CD4-positive, alpha-beta T cell treated with Interleukin-15 for 4 hours (primary cell): ENCODE measurements around the gene OR7C1.
"Not testable (repeated sequence)": the region's sequence is repeated elsewhere in the genome, so short reads cannot be mapped to it uniquely, and the experiment has no call there.

Experiments
- DNase-seq: peaks from one replicate; pipeline ENCODE4 v3.0.0-alpha.2; 2020; ENCODE audit warnings: low spot score

Gene OR7C1

DNA sequence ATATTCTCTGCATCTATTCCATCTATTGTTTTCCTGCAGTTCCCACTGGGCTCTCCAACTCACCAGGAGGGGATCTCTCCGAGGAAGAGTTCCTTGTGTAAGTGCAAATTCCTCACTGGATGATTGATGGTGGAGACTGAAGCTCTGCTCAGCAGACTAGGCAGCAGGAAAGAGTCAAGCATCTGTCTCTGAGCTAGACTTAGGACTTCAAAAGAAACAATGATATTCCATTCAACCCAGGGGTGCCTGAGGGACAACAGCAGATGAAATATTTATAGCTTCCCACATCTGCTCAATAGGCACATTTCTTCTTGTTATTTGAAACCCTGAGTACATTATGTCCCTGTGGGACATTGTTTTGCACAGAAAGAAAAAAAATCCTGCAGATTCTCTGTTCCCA lies at the start of gene OR7C1, which contains the start of gene OR7A5:
OR7C1 (minus strand) TSS at position 175 of the 400 bp plus-strand sequence. CDS start 35,049 bp downstream, outside the sequence.
OR7A5 (minus strand) TSS at position 175 of the 400 bp plus-strand sequence. CDS start 6,944 bp downstream, outside the sequence.
- no peak for DNase-seq

DNA sequence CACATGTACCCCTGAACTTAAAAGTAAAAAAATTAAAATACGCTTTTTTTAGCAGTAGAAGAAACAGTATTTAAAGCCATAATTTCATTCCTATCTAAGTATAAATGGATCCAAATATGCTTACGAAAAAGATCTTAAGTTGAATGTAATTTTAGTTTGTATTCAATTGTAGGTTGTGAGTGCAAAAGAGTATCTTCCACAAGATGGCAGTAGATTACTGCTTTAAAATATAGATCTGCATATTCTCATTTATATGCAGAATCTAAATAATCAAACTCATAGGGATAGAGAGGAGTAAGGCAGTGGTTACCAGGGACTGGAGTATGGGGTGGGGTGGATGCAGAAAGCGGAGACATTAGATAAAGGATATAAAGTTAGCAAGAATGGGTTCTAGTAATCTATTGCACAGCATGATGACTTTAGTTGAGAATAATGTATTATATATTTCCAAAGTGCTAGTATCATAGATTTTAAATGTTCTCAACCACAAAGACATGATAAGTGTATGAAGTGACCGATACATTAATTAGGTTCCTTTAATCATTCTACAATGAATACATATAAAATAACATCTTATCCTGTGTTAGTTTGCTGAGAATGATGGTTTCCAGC lies 36.7 kb upstream of the OR7C1 start:
- no peak for DNase-seq

DNA sequence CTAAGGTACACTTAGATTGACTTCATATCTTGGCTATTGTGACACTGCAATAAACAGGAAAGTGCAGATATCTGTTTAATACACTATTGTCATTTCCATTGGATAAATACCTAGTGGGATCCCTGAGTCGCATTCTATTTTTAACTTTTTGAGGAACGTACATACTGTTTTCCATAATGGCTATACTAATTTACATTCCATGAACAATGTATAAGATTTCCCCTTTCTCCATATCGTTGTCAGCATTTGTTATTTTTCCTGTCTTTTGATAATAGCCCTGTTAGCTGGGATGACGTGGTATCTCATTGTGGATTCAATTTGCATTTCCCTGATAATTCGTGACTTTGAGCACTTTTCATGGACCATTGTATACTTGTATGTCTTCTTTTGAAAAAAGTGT lies 33.5 kb upstream of the OR7C1 start:
- no peak for DNase-seq

DNA sequence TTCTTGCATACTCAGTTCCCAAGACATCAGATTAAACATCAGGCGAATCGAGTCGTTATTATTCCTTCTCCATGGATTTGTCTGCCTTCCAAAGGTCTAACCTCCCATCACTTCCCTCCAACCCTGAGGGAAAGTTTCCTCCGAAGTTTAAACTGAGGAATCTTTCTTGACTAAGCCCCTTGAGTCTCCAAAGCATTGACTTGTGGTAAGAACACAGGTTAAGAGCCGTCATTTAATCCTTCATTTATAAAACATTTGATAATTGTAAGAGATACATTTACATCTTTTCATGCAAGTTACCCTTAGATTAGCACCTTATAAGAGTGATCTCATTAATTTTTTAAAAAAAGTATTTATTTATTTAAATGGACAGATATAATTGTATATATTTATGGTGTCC lies 13.8 kb upstream of the OR7C1 start, which contains the start of gene OR7A10:
OR7A10 (minus strand) TSS at position 101 of the 400 bp plus-strand sequence. CDS start 7,045 bp downstream, outside the sequence.
- DNase-seq: no peak

DNA sequence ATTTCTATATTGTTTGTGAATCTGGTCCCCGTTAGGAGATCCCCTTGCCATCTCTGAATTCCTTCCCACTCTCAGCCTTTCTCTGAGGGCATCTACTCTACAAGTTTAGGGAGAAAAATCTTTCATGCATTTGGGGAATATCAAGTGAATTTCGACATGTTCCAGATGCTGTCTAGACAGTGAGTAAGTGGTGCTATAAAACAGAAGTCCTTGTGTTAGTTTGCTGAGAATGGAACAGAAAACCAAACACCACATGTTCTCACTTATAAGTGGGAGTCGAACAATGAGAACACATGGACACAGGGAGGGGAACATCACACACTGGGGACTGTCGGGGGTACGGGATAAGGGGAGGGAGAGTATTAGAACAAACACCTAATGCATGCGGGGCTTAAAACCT lies 8.6 kb upstream of the OR7C1 start:
- DNase-seq: no peak

DNA sequence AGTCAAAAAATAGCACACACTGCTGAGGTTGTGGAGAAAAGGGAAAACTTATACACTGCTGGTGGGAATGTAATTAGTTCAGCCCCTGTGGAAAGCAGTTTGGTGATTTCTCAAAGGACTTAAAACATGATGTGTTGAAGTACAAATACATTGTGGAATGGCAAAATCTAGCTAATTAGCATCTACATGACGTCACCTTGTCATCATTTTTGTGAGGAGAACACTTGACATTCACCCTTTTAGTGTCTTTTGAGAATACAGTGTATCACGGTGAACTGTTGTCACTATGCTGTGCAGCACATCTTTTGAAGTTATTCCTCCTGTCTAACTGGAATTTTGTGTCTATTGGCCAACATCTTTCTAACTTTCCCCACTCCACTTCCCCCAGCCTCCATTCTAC lies 8.2 kb upstream of the OR7C1 start:
- no peak for DNase-seq

DNA sequence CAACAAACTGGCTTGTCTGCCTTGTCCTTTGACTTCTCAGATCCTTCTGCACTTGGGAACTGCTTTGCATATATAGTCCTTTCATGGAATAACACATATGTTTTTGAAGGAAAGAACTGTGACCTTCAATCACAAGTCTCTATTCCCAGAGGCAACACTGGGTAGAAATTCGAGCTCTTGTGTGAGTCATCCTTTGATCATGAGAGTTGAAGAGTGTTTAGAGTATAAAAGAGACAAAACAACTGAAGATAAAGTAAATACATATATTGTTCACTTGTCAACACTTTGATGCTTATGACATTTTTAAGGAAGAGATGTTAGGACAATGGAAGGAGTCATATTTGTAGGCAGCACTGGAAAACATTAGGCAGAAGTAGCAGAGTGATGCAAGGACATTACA lies 5.2 kb upstream of the OR7C1 start:
- DNase-seq: no peak

DNA sequence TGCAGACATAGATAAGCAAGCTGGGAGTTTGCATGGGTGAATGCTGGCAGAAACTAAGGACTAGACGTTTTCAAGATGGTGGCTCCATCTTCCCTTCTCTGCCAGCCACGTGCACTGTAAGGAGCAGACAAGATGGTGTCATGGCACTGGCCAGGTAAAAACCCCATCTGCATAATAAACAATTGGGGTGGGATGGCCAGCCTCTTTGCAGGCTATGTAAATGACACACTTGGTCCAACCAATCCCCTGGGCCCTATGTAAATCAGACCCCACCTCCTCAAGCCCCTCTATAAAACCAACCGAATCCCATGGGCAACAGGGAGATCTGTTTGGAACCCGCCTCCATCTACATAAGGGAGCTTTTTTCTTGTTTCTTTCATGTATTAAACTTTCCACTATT lies 2.4 kb upstream of the OR7C1 start:
- DNase-seq: no peak

DNA sequence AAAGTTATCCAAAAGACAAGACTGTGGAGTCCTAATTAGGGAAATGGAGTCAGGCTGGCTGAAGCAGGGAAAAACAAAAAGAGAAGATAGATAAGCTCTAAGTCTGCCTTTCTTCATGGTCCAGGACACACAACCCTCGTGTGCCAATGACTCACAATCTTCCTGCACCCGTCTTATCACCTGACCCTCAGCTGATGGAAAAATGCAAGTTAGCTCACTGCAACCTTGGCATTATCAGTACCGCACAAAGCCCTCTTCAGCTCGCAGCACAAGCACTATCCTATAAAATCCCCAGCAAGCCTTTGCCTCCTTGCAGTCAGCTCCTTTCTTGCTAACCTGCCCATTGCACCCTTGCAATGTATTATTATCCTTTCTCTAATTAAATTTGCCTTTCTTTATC lies 4.3 kb downstream of the OR7C1 start:
- DNase-seq: no peak

DNA sequence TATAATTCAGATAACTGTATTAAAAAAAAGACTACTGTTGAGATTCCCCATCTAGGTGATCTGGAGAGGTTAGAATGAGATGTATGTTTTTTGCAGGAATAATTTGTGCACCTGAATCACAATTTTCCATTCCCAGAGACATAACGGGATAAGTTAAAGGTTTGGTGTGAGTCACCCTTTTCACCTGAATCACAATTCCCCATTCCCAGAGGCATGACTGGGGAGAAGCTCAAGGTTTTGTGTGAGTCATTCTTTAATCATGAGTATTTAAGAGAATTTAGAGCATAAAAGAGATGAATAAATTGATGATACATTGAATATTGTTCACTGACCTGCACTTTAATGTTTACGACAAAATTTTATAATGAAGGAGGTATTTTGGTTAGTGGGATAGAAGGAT lies 9.0 kb downstream of the OR7C1 start:
- DNase-seq: no peak

DNA sequence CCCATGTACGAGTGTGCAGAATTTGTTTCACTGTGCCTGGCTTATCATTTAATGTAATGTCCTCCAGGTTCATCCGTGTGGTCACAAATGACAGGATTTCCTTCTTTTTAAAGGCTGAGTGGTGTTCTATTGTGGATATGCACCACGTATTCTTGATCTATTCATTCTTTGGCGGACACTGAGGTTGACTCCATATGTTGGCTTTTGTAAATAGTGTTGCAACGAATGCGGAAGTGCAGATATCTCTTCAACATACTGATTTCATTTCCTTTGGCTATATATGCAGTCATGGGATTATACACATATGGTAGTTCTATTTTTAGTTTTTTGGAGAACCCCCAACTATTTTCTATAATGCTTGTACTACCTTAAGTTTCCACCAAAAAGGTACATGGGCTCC lies 13.0 kb downstream of the OR7C1 start:
- no peak for DNase-seq

DNA sequence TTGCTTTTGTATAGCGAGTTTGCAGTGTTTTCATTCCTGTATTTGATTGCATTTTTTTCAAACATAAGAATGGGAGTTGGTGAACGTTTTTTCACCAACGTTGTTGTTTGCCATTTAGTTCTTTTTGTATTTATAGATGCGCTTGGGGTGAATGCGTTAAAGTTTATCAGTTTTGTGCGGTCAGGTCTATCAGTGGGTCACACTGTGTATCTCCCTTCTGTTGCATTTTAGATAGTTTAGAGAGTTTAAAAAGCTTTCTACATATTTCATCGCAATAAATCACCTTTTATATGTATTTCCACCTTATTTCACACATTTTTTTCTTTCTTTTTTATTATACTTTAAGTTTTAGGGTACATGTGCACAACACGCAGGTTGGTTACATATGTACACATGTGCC lies 16.4 kb downstream of the OR7C1 start:
- DNase-seq: no peak

DNA sequence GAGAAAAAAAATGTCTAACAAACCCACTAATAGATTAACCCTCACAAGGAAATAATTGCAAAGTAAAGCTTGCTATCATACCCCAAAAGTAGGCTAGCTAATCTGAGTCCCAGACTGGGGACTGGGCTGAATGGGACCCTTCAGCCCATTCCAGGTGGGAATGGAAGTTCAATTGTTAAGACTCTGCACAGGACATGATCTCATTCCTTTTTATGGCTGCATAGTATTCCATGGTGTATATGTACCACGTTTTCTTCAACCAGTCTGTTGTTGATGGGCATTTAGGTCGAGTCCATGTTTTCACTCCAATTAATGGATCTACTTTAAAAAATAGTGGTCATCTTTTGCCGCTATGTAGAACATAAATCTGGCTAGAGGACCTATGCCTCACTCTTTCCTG lies 17.9 kb downstream of the OR7C1 start:
- no peak for DNase-seq

DNA sequence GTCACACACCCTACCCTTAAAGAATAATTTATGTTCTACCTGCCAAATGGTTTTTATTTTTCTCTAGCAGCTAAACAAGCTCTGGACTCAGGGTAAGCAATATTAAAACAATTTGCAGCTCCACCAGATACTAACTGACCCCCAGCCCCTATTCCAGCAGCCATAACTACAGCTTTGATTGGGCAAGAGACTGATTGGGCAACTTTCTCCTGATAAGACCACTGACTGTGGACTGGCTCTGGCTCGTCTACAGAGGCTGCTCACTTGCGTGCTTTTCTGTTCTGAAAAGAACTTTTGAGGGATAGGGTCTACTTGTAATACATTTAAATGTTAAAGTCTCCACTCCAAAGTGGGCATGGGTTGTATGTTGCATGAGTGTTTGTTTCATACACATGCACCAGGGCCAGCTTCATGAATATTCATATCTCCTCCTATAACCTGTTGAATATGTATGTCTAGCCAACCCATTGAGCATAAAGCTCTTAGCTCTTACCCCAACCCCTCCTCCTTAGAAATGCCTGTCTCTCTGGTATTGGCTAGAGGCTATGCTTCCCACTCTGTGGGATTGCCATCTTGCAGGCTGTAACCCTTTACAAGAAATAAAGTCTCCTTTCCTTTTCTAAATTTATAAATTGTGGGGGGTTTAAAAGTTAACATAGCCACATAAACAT lies 19.9 kb downstream of the OR7C1 start:
- no peak for DNase-seq

DNA sequence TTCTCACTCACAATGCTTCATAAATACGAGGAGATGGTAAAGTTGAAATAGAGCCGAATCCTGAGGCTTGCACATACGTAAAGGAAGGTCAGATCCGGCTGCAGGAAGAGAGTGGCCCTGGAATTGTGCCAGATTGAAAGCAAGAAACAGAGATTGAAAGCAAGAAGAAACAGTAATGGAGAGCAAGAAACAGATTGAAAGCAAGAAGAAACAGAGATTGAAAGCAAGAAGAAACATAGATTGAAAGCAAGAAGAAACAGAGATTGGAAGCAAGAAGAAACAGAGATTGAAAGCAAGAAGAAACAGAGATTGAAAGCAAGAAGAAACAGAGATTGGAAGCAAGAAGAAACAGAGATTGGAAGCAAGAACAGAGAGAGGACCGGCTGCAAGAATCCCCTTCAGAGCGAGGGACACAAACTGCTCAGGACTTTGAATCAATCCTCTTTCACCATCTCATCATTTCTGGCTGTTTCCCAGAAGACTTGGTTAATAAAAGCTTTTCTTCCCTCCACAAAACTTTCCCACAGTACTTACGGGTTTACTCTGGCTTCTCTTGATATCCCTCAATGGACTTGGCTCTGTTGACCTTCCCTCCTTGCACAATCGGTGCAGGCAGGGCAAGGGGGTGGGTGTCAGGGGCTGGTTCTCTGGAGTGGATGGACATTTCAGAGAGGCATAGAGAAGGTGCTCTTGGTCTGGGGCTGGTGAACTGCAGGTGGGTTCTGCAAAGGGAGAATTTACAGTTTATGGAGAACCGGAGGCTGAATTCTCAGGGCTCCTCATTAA lies 25.5 kb downstream of the OR7C1 start:
- no peak for DNase-seq

DNA sequence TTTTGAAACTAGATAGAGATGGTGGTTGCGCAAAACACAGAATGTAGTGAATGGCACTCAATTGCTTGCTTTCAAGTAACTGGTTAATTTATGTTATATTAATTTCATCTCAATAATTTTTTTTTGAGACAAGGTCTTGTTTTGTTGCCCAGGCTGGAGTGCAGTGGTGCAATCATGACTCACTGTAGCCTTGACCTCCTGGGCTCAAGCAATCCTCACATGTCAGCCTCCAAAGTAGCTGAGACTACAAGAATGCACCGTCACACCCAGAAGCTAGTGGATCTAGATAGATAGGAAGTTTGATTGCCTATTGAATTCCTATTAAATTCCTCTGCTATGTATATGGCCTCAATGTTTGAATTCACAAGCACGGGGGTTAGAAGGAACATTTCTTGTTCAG lies 30.2 kb downstream of the OR7C1 start:
- no peak for DNase-seq

DNA sequence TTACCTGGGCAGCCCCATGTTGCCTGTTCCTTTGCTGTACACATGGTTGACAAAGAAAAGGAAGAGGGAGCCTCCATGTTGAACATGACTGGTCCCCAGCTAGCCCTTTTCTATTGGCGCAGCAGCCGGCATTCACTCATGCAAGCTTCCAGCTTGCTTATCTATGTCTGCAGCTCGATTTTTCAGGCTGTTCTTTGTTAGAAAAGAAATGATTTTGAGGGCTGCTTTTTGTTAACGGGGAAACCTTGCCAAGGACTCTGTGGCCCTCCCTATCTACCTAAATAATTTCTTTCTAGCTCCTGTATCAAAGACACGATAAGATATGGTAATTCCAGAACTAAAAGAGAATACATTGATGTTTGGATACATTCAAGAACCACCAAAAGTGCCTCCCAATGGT lies 36.2 kb downstream of the OR7C1 start:
- no peak for DNase-seq

DNA sequence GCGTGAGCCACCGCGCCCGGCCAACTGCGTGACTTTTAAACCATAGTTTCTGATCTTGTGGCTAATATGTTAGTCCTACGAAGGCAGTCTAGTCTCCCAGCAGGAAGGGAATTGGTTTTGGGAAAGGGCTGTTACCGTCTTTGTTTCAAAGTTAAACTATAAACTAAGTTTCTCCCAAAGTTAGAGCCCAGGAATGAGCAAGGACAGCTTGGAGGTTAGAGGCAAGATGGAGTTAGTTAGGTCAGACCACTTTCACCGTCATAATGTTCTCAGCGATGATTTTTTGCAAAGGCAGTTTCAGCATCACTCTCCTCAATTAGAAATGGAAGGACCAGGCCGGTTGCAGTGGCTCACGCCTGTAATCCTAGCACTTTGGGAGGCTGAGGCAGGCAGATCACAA lies 39.0 kb downstream of the OR7C1 start:
- no peak for DNase-seq

DNA sequence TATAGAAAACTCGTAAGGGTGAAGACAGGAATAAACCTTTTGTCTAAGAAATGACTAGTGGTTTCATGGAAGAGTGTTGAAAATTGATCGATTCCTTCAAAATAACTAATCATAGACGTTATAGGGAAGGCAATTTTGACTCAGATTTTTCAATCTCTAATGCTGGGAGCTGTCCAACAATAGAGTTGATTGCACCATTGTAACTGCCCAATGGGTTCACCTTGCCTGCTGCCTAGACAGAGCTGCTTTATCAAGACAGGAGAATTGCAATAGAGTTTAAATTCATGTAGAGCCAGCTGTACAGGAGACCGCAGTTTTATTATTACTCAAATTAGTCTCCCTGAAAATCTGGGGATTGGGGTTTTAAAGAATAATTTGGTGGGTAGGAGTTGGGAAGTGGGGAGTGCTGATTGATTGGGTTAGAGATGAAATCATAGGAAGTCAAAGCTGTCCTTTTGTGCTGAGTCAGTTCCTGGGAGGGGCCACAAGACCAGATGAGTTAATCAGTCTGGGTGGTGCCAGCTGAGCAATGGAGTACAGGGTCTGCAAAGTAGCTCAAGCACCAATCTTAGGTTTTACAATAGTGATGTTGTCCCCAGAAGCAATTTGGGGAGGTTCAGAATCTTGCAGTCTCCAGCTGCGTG lies 39.8 kb downstream of the OR7C1 start:
- DNase-seq: no peak

DNA sequence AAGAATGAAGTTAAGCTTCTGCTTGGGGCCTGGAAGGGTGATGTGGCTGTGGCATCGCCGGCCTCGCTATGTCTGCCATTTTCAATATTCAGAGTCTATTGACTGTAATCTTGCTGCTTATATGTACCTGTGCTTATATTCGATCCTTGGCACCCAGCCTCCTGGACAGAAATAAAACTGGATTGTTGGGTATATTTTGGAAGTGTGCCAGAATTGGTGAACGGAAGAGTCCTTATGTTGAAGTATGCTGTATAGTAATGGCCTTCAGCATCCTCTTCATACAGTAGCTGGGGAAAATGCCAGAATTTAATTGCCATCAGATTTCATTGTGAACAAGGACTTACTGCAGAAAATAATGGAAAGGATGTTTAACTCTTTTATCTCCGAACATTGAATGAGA lies 42.7 kb downstream of the OR7C1 start:
- not testable (repeated sequence) for DNase-seq

DNA sequence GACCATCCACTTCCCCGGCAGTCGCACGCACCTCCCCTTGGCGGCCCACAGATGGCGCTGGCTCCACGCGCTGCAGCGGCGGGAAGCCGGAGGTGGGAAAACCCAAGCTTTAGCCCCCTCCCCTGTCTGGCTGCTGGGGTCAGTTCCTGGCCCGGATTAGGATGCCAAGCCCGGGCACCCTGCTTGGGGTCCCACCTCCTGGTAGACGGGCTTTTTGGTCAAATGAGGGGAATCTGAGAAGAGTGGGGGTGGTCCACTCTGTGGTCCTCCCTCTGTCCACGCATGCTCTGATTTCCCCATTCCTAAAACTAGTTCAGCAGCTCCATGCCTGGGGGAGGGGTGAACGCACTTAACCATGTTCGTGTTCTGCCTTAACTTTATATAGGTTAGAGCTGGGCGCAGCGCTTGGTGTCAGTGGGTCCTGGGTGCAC lies 48.5 kb downstream of the OR7C1 start:
- no peak for DNase-seq

DNA sequence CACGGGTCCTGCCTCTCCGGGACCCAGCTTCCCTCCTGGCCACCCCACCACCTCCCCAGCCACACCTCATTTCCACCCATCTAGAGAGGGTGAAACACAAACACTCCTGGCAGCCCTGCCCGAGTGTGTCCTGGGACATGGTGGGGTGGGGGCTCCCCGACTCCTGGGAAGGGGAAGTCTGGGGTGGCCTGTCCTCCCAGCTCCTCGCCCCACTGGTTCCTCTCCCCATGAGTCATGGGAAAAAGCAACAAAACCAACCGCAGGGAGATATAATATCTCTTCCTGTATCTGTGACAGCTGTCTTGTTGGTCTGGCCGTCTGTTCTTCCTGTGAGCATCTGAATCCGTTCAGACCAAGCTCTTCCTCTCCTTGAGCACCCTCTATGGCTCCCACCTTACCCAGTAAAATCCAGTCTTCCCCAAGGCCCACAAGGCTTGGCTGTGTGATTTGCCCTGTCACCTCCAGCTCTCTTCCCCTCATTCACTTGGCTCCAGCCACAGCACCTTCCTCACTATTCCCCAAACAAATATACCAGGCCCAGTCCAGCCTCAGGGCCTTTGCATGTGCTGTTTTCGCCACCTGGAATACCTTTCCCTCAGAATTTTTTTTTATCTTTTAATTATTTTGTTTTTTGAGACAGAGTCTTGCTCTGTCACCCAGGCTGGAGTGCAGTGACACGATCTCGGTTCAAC lies 49.7 kb downstream of the OR7C1 start:
- DNase-seq: peak; percentile 19
